Measurements from ENCODE around the gene MTX3. TPM values are rescaled to one million over a fixed set of nuclear protein-coding genes. Genes with fewer than 3 reads are reported as not detected.

Gene MTX3
- total RNA-seq, 1 donor from 2014 or later = 22.1 TPM

DNA sequence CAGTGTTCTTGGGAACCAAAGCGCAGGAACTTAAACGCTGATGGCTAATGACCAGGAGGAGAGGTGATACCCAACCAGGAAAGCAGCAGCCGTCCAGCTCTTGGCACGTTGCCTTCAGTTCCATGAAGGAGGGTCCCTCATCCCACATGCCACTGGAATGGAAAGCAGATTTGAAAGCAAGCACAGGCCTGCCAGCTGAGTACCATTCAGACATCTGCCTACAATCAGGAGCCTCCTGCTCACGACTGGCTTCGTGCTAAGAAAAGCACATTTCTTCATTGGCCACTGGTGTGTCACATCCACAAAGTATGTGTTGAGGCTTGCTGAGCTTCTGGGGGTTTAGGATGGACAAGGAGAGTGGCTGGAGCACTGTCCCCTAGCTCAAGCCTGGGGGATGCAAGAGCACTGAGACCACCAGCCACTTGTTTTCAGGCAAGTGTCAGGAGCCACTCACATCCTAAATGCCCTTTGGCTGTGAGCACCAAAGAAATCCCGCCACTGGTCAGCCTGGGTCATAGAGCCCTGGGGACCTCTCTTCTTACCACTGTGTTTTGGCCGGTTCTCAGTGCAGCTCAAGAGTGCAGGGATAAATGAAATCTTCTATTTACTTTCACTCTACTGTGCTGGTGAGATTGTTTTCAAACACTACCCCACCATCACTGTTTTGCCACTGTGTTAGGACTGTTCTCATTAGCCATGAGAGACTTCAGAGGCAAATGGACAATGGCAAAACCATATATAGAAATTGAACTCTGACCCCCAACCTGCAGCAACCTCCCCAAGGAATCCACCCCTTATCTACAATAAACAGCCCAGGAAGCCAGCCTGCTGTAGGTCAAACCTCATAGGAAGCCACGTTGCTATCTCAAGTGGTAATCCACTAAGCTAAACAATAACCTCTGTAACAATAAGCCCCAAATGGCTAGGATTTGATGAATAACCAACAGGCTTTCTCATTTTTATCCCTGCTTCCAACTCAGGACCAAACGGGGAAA lies 58.3 kb downstream of the MTX3 start:
- TF ChIP-seq, protein P1, sequence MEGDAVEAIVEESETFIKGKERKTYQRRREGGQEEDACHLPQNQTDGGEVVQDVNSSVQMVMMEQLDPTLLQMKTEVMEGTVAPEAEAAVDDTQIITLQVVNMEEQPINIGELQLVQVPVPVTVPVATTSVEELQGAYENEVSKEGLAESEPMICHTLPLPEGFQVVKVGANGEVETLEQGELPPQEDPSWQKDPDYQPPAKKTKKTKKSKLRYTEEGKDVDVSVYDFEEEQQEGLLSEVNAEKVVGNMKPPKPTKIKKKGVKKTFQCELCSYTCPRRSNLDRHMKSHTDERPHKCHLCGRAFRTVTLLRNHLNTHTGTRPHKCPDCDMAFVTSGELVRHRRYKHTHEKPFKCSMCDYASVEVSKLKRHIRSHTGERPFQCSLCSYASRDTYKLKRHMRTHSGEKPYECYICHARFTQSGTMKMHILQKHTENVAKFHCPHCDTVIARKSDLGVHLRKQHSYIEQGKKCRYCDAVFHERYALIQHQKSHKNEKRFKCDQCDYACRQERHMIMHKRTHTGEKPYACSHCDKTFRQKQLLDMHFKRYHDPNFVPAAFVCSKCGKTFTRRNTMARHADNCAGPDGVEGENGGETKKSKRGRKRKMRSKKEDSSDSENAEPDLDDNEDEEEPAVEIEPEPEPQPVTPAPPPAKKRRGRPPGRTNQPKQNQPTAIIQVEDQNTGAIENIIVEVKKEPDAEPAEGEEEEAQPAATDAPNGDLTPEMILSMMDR (IDR thresholded peaks at IDR 0.05; ENCODE audit: insufficient read depth, low read length, severe bottlenecking) = no peak
- no peaks in the 10 kb centered on the region for H3K27me3 ChIP-seq (ENCODE audit: control insufficient read depth, insufficient read depth, low read length)
- FAIRE-seq = no peak
- peak; percentile 49 for DNase-seq (ENCODE audit: low read depth)
- no peaks in the 10 kb centered on the region for H3K36me3 ChIP-seq (ENCODE audit: control insufficient read depth, insufficient read depth, low read length)
- H3K4me3 ChIP-seq (ENCODE audit: low read depth, low read length) = no peak overlapping the region

DNA sequence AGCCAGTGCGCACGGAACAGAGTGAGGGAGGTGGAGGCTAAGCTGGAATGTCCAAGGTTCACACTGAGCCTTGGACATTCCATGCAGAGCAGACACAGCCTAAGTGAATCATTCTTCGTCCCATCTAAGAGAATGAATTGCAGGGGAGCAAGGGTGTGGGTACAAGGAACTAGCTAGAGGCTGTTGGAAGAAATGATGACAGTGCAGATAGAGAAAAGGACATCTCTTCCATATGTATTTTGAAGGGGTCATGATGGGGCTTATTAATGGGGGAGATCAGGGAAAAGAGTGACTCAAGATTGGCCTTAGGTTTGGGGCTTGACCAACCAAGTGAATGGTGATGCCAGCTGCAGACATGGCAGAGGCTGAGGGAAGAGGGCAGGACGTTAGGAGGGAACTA lies 59.2 kb downstream of the MTX3 start:
- TF ChIP-seq, protein P1 (IDR thresholded peaks at IDR 0.05; ENCODE audit: insufficient read depth, low read length, severe bottlenecking) = no peak
- H3K4me3 ChIP-seq (ENCODE audit: low read depth, low read length) = no peak overlapping the region
- no peaks in the 10 kb centered on the region for H3K36me3 ChIP-seq (ENCODE audit: control insufficient read depth, insufficient read depth, low read length)
- H3K27me3 ChIP-seq (ENCODE audit: control insufficient read depth, insufficient read depth, low read length) = no peaks in the 10 kb centered on the region
- DNase-seq (ENCODE audit: low read depth) (no peak), FAIRE-seq (peak; percentile 18)

DNA sequence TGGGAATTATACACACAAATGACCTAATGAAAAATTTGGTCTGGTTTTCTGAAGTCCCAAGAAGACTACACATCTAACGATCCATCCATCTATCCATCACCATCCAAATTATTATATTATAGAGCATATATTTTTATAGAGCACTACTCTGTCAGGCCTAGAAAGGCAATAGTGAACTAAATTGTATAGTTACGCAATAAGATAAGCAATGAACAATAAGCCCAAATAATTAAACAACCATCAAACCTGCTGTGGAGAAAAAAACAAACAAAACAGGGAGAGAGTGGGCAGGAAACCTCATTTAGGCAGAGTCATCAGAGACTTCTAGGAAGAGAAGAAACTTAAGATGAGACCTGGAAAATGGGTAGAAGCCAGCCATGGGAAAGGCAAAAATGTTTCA lies 59.7 kb downstream of the MTX3 start:
- no peak for FAIRE-seq
- TF ChIP-seq, protein P1 (IDR thresholded peaks at IDR 0.05; ENCODE audit: insufficient read depth, low read length, severe bottlenecking) = no peak
- H3K36me3 ChIP-seq (ENCODE audit: control insufficient read depth, insufficient read depth, low read length) = no peaks in the 10 kb centered on the region
- H3K4me3 ChIP-seq (ENCODE audit: low read depth, low read length) = no peak overlapping the region
- no peak for DNase-seq (ENCODE audit: low read depth)
- H3K27me3 ChIP-seq (ENCODE audit: control insufficient read depth, insufficient read depth, low read length) = no peaks in the 10 kb centered on the region

DNA sequence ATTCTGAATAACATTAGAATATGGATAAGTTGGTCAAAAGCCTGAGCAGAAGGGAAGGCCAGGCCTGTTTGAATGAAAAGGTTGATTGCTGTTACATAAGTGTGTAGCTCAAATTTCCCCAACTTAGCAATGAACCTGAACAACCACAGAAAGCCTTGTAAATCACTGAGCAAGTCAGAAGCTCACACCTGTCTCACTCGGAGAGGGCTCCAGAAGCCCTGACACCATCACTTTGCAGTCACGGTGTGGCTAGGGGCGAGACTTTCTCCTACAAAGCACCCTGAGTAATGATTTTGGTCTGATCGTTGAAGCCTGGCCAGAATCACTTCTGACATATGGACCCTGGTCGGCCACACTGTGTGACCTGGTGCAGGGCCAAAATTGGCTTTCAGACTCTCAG lies 62.0 kb downstream of the MTX3 start:
- TF ChIP-seq, protein P1 (IDR thresholded peaks at IDR 0.05; ENCODE audit: insufficient read depth, low read length, severe bottlenecking) = no peak
- no peak for DNase-seq (ENCODE audit: low read depth)
- H3K36me3 ChIP-seq (ENCODE audit: control insufficient read depth, insufficient read depth, low read length) = no peaks in the 10 kb centered on the region
- no peaks in the 10 kb centered on the region for H3K27me3 ChIP-seq (ENCODE audit: control insufficient read depth, insufficient read depth, low read length)
- H3K4me3 ChIP-seq (ENCODE audit: low read depth, low read length) = no peak overlapping the region
- peak; percentile 36 for FAIRE-seq

Other genes starting within 250 kb of the MTX3 start
- 0.26 TPM in 2 replicates for gene THBS4, start 44.1 kb upstream of the MTX3 start, total RNA-seq

All from bronchial epithelial cell (primary cell).